OCI-LY3 (cell line): Measurements from ENCODE around the gene HPCAL1.

Experiments
- H2AFZ ChIP-seq: fragments of 200-600, 300-600 bp; shearing (Covaris generic); 2 replicates; pipeline ENCODE4 v1.6.0; 2014; ENCODE audit warnings: antibody characterized with exemption, low read depth, low read length
- H3K27ac ChIP-seq: fragments of 200-600, 300-600 bp; sonication (generic); 2 replicates; pipeline ENCODE4 v1.5.1; 2014; ENCODE audit warnings: mild to moderate bottlenecking, low read length, moderate library complexity, mixed read lengths
- H3K27me3 ChIP-seq: fragments of 200-600, 300-600 bp; sonication (generic); 2 replicates; pipeline ENCODE4 v1.6.1; 2014; ENCODE audit warnings: low read depth, low read length, mixed read lengths
- H3K36me3 ChIP-seq: fragments of 200-600, 300-600 bp; sonication (generic); replicated peaks from 2 replicates; pipeline ENCODE3; 2014; ENCODE audit warnings: low read depth, low read length, mixed read lengths
- H3K4me1 ChIP-seq: fragments of 300-600, 200-600 bp; sonication (generic); 2 replicates; pipeline ENCODE4 v1.6.1; 2014; ENCODE audit warnings: low read length, mixed read lengths
- H3K4me2 ChIP-seq: fragments of 200-600, 300-600 bp; sonication (generic); 2 replicates; pipeline ENCODE4 v1.6.1; 2014; ENCODE audit warnings: low read length, mixed read lengths
- H3K4me3 ChIP-seq: fragments of 300-600, 200-600 bp; sonication (generic); 2 replicates; pipeline ENCODE4 v1.5.1; 2014; ENCODE audit warnings: antibody characterized with exemption, mild to moderate bottlenecking, low read length, moderate library complexity
- H3K79me2 ChIP-seq: fragments of 300-600, 200-600 bp; shearing (Covaris generic); 2 replicates; pipeline ENCODE4 v1.6.1; 2014; ENCODE audit warnings: mild to moderate bottlenecking, low read length, mixed read lengths
- H3K9ac ChIP-seq: fragments of 300-600, 200-600 bp; shearing (Covaris generic); 2 replicates; pipeline ENCODE4 v1.6.0; 2014; ENCODE audit warnings: mild to moderate bottlenecking, low read length, moderate library complexity
- H3K9me3 ChIP-seq: fragments of 200-600, 300-600 bp; shearing (Covaris generic); 2 replicates; pipeline ENCODE4 v1.6.1; 2014; ENCODE audit warnings: low read length, mixed read lengths; ENCODE audit not compliant: insufficient read depth
- H4K20me1 ChIP-seq: fragments of 200-600, 300-600 bp; sonication (generic); 2 replicates; pipeline ENCODE4 v1.6.1; 2016; ENCODE audit warnings: low read length, mixed read lengths; ENCODE audit not compliant: insufficient read depth
- EZH2phosphoT487 ChIP-seq: fragments of 200-600 bp; shearing (Covaris generic); IDR thresholded peaks from 2 replicates; pipeline ENCODE4 v1.6.1; 2018; ENCODE audit warnings: antibody characterized with exemption, mixed run types, low read depth
- TF ChIP-seq, protein P1 (sequence below): fragments of 200-600, 300-600 bp; sonication (generic); IDR thresholded peaks from 2 replicates; pipeline ENCODE4 v1.5.1; 2014; ENCODE audit warnings: antibody characterized with exemption, low read length, low read depth

The HPCAL1 gene

DNA sequence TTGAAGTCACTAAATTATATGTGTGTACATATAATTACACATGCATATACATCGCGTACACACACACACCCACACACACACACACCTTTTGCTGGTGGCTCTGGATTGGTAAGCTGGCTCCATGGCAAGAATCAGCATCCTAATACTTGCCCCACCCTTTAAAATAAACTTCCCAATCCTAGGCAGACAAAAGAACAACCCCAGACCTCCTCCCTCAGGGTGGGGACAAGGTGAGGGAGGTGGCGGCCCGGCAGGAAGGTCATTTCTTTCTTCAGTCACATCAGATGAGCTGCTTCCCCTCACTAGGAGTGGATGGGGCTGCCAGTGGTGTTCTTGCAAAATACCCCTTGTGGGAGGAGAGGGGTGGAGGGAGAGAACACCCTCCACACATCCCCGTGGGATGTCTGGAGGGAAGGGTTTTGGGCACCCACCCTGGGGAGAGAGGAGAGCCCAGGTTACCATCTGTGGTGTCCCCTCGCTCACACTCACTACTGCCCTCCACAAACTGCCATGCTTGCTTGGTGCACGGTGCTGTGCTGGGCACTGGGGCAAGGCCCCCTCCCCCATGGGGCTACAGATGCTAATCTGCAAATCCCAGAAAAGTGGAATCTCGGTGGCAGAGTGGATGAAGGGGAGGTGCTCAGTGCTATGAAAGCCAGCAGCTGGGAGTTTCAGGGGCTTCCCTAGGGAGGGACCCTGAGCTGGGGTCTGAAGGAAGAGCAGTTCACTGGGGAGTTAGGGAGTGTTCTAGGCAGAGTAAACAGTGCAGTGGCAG lies 81.4 kb downstream of the HPCAL1 start:
- Histone ChIP-seq H3K9me3 (no peaks in the 10 kb centered on the region), H3K36me3 (no peaks in the 10 kb centered on the region), H4K20me1 (no peaks in the 10 kb centered on the region), H2AFZ (no peak overlapping the region), H3K27me3 (peaks cover 4% of the 10 kb centered on the region; the same call in 1 of the 2 replicates), H3K9ac (no peak overlapping the region), H3K4me3 (no peak overlapping the region), H3K79me2 (no peaks in the 10 kb centered on the region), H3K4me1 (peaks cover 36% of the 10 kb centered on the region), H3K27ac (no peak overlapping the region), H3K4me2 (no peak overlapping the region)
- TF ChIP-seq, protein P1, sequence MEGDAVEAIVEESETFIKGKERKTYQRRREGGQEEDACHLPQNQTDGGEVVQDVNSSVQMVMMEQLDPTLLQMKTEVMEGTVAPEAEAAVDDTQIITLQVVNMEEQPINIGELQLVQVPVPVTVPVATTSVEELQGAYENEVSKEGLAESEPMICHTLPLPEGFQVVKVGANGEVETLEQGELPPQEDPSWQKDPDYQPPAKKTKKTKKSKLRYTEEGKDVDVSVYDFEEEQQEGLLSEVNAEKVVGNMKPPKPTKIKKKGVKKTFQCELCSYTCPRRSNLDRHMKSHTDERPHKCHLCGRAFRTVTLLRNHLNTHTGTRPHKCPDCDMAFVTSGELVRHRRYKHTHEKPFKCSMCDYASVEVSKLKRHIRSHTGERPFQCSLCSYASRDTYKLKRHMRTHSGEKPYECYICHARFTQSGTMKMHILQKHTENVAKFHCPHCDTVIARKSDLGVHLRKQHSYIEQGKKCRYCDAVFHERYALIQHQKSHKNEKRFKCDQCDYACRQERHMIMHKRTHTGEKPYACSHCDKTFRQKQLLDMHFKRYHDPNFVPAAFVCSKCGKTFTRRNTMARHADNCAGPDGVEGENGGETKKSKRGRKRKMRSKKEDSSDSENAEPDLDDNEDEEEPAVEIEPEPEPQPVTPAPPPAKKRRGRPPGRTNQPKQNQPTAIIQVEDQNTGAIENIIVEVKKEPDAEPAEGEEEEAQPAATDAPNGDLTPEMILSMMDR = no peak
- TF ChIP-seq EZH2phosphoT487 = no peak

DNA sequence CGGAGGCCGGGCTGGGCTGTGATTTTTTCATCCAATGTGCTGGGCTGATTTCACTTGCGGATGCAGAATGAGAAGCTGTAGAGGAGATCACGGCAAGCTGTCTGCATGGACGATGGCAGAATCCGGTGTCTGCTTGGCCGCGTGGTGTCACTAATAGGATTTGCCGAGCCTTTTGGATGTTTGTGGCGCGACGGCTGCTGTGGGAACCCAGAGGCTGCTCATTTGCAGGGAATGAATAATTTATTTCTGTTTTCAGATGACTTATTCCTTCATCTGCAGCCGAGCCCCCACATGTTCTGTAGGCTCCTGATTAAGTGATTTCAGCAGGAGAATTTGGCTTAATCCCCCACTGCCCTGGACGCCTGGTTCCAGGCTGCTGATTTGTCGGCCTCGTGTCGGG lies 82.8 kb downstream of the HPCAL1 start:
- H3K27ac ChIP-seq = no peak overlapping the region
- peaks cover 4% of the 10 kb centered on the region; the same call in 1 of the 2 replicates for H3K27me3 ChIP-seq
- no peak overlapping the region for H3K9ac ChIP-seq
- H3K4me1 ChIP-seq = peaks cover 28% of the 10 kb centered on the region
- TF ChIP-seq, protein P1 = no peak
- TF ChIP-seq EZH2phosphoT487 = no peak
- H4K20me1 ChIP-seq = no peaks in the 10 kb centered on the region
- H3K36me3 ChIP-seq = no peaks in the 10 kb centered on the region
- no peaks in the 10 kb centered on the region for H3K9me3 ChIP-seq
- no peak overlapping the region for H3K4me2 ChIP-seq
- no peak overlapping the region for H2AFZ ChIP-seq
- no peak overlapping the region for H3K4me3 ChIP-seq
- no peaks in the 10 kb centered on the region for H3K79me2 ChIP-seq

DNA sequence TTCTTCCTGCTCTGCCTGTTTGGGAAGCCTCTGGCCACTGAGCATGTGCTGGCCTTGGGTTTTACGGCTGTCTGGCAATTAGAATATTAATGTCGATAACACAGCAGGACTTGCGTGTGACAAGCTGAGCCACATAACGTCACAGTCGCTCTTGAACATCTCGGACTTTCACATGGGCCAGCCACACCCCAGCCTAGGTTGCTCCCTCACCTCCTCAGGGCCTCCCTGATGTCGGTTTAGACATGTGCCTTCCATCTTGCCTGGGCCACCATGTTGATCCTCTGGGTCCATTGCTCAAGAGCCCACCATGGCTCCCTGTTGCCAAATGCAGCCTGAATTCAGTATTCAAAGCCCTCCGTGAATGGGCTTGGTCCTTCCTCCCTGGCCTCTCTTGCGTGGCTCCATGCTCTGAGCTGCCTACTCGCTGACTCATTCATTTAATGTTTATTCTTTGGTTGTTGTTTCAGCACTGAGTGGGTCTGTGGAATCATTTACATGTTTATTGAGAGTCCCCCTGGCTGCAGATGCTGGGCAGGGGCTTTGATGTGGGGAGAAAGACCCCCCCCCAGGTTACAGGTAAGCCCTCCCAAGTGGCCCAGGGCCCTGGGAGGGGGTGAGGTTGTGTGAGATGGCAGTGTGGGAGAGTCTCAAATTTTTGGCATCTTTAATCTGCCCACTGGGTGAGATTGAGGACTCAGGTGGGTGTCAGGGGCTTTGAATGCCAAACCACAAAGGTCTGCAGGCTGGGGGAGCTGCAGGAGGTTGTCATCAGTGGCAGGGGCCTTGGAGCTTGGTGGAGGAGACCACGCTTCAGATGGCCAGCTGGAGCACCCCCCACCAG lies 83.4 kb downstream of the HPCAL1 start:
- TF ChIP-seq EZH2phosphoT487 = no peak
- TF ChIP-seq, protein P1 = no peak
- peaks cover 30% of the 10 kb centered on the region for H3K4me1 ChIP-seq
- no peak overlapping the region for H2AFZ ChIP-seq
- no peak overlapping the region for H3K4me3 ChIP-seq
- no peaks in the 10 kb centered on the region for H3K9me3 ChIP-seq
- H3K79me2 ChIP-seq = no peaks in the 10 kb centered on the region
- H3K36me3 ChIP-seq = no peaks in the 10 kb centered on the region
- no peaks in the 10 kb centered on the region for H4K20me1 ChIP-seq
- no peak overlapping the region for H3K27ac ChIP-seq
- no peak overlapping the region for H3K4me2 ChIP-seq
- no peak overlapping the region for H3K9ac ChIP-seq
- peaks cover 4% of the 10 kb centered on the region; the same call in 1 of the 2 replicates for H3K27me3 ChIP-seq

DNA sequence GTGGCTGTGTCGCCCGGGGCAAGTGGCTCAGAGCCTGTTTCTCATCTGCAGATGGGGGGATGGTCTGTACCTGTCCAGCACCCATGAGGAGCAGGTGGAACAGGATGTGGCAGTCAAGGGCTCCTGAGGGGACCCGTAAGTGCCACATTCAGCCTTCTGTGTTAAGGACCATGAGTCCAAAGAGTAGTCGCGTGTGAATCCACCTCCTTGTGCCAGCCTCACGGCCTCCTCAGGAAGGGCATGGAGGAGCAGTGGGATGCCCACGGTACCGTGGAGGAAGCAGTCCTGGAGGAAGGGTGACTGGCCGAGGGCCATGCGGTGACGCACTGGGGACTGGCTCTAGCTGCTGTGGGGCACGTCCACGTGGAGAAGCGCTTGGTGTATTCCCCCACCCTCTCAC lies 84.3 kb downstream of the HPCAL1 start:
- no peaks in the 10 kb centered on the region for H4K20me1 ChIP-seq
- TF ChIP-seq, protein P1 = no peak
- no peak for TF ChIP-seq EZH2phosphoT487
- H3K9ac ChIP-seq = no peak overlapping the region
- peaks cover 26% of the 10 kb centered on the region for H3K4me1 ChIP-seq
- H2AFZ ChIP-seq = no peak overlapping the region
- H3K36me3 ChIP-seq = no peaks in the 10 kb centered on the region
- no peaks in the 10 kb centered on the region for H3K9me3 ChIP-seq
- no peaks in the 10 kb centered on the region for H3K79me2 ChIP-seq
- H3K27ac ChIP-seq = no peak overlapping the region
- H3K27me3 ChIP-seq = peaks cover 1% of the 10 kb centered on the region; the same call in 1 of the 2 replicates
- no peak overlapping the region for H3K4me2 ChIP-seq
- no peak overlapping the region for H3K4me3 ChIP-seq
